Amniotic stem cell (primary cell): ENCODE results near the gene DPYSL3.

Experiments used
- DNase-seq: peaks from one replicate; lab custom pipeline; 2025; lab: John Stamatoyannopoulos, UW

The DPYSL3 gene

GRCh38 chr5:147437161-147437596, 72.7 kb downstream of the DPYSL3 start:
- DNase-seq = no peak

GRCh38 chr5:147436596-147436995, 73.3 kb downstream of the DPYSL3 start:
- DNase-seq = no peak

DNA sequence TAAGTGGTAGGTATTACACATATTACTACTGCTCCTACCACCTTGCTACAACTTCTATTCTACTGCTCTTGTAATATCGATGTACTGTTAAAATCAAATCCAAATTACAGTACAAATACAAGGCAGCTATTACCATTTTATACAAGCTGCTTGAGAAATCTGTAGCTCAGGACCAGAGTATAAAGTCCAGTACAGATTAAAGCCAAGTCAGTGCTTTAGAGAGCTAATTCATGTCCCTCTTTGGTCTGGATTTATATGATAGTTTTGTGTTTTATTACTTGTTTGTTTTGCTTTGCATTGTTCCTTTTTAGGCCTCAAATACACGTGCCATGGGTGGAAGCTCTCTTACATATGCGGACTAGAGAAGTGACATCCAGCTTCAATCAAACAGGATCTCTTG, 75.8 kb downstream of the DPYSL3 start:
- DNase-seq = no peak

DNA sequence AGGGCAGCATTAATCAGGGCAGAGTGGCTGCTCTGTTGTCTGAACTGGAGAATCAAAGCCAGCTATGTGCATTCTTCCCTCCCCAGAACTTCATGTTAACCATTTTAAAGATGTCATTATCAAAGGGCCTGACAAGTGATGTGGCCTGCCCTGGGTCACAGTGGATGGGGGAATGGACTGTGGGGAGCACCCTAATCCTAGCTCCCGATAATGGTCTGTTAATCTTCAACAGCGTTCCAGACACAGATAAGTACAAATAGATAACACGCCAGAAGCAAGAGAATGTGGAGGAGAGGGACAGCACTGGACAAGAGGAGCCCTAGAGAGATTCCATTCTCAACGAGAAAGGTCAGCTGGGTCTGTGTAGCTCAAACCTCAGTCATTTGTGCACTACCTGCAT, 77.5 kb downstream of the DPYSL3 start:
- DNase-seq = no peak

- no peak for DNase-seq
Observed at GRCh38 chr5:147431586-147431985, 78.3 kb downstream of the DPYSL3 start.

DNA sequence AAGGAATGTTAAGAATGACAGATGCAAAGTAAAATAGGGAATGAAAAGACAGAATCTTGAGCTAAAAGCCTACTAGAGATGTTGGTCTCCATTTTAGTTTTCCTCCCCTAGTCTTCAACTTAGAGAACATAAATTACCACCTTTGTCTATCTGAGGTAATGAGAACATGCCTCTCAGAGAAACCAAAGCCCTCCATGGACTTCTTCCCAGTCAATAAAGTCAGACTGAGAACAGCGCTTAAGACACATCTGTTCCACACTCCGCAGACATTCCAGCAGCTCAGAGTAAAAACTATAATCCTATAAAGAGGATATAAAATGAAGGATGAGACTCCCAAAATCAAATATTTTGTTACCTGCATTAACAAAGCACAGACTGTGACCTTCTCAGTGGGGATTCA, 79.2 kb downstream of the DPYSL3 start:
- no peak for DNase-seq

- DNase-seq = no peak
Observed at GRCh38 chr5:147427521-147428401, 82.1 kb downstream of the DPYSL3 start.

DNA sequence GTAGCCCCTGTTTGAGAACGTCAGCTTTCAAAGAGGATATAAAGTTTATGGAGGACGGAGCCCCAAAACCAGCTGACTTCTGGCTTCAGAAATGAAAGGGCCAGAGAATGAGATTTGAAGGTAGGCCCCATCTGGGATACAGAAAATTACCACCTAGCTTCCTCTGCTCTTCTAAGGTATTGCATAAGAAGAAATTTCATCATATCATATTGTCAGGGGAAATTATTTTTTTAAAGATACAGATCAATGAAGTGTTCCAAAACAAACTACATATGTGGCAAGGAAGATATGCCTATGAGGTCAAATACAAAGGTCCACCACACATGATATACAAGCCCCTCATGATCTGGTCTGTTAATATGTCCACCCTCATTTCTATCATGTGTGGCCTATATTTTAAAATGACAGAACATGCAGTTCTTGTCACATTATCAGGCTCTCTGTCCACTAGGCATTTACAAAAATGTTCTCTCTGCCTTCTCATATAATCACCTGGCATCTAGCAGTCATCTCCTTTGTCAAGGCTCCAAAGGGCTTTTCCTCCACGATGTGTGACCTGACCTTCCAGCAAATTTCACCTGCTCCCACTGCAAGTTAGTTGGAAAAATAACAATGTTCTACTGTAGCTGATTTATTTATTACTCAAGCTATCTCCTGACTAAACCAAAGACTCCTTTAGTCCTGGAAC, 83.1 kb downstream of the DPYSL3 start:
- no peak for DNase-seq

GRCh38 chr5:147418613-147419012, 91.3 kb downstream of the DPYSL3 start:
- DNase-seq = no peak

GRCh38 chr5:147417135-147417813, 92.6 kb downstream of the DPYSL3 start:
- DNase-seq = no peak

GRCh38 chr5:147415651-147416050, 94.2 kb downstream of the DPYSL3 start:
- DNase-seq = no peak

- DNase-seq = no peak
Observed at GRCh38 chr5:147413266-147413665, 96.6 kb downstream of the DPYSL3 start.

- no peak for DNase-seq
Observed at GRCh38 chr5:147412561-147412960, 97.3 kb downstream of the DPYSL3 start.

DNA sequence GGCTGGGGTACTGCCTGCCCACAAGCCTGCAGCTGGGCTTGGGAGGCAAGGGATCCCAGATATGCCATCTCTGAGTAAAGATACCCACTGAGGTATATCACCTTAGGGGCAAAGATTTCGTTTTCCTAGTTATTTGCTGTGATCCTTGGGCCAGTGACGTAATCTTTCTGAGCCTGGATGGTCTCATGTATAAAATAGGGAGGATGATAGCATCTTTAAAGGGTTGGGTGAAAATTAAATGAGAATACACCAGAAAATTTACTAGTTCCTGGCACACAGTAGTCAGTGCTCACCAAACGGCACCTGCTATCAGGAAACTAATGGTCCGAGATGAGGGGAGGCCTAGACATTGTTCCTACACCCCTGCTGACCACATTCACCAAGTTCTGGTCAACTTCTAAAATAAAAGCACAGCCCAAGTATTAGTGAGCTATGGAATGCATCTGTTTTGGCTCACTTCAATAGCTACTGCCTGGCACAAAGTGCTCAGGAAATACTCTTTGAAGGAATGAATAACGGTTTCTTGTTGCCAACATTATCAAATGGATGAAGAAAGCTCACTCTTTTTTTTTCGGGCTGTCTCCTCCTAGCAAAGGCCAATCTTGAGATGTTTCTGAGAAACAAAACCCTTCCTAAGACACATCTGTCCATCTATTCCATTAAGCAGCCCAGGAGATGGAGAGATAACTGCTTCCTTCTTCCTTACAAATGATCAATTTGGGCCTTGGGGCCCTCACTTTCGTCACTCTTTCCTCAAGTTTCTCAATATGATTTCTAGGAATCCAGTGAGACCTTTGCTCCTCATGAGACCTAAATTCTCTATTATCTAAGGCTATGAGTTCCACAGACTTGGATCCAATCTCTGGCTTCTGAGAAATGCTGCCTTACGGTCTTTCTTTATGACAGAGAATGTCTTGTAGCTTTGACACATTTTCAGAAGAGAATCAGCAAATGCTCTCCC, 98.2 kb downstream of the DPYSL3 start:
- no peak for DNase-seq

DNA sequence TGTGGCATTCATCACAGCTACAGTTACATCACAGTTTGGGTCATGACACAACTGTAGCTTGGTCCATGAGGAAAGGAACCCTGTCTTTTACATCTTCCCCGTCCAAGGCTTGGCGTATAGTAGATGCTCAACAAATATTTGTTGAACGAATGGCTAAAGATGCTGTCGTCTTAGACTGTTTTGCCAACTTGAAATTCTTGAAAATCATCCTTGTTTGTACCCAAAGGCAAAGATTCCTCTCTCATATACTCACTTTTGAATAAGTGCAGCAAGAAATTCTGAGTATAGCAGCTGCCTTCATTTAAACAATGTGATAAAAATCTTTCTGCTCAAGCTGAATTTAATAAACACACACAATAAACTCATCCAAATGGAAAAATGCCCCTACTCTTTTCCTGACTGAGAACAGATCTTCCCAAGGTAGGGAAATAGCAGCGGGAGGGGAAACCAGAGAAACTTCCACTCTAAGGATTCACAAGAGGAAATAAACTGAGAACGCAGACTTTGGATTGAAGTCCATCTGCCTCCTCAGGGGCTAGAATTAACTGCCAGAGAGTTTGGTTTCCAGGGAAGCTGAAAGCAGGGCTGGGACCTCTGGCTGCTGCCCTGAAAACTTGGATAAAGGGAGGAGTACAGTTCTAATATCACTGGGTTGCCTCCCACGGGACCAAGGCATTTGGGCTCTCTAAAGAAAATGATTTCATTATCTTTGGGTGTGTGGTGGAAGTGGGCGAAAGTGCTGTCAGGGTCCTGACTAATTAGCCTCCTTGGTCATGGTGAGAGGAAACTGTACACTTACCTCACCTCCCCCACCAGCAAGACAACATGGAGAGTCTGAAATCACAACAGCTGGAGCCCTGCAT, 99.1 kb downstream of the DPYSL3 start:
- no peak for DNase-seq

GRCh38 chr5:147408980-147409379, 100.9 kb downstream of the DPYSL3 start:
- DNase-seq = no peak

DNA sequence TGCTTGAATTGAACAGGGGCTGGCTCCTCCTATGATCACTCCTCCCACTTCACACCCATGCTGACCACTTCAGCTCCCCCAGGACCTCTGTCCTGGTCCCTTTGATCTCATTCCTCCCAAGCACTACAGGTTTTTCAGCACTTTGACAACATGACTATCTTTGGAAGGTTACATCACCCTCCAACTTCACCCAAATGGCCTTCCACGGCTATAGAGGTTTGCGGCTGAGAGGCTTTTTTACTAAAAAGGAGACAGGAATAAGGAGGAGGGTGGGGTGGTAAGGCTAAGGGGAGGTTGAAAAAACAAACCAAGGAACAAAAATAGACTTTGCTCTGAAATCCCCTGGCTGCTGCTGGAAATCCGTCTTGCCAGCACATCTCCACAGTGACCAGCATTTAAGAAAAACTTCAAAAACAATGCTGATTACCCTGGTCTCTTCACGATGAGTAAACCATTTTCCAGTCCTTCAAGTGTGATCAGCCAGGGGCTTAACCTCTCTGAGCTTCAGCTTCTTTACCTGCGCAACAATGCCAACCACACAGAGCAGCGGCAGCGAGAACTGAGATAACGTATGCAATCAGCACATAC, 102.7 kb downstream of the DPYSL3 start:
- DNase-seq = no peak

DNA sequence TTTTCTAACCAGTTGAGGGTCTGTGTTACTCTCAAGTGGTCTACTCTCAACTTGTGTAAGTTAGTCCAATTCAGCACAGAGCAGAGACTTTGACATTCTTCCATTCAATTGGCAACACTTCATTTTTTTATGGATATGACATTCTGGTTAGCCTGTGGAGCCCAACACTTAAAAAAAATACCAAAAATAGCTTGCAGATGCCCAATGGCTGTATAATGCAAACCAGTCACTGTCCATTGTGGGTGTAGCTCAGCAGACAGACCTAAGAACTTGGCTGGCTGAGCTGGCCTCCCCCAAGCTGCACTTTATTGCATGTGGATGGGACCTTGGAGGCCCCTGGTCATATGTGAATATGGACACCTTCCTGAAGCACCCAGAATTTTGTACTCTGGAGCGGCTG, 103.2 kb downstream of the DPYSL3 start:
- DNase-seq = no peak

DNA sequence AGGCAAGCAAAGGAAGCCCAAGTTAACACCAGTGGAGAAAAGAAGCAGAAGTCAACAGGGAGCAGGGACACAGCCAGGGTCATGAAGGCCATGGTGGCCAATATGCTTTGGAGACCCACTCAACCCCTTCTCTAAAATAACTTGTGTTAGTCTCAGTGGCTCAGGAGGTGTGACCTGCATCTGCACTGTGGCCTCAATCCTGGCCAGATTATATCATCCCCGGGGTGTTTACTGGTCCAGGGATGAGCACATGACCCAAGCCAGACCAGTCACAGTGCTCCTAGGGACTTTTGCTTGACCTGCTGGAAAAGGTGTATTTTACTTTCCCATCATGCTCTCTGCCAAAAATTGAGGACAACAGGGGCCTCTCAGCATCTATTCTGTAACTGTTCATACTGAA, 105.2 kb downstream of the DPYSL3 start:
- no peak for DNase-seq
